ENCODE measurements around the gene MAST4.

MAST4 gene

GRCh38 chr5:66637994-66638393 is 41.8 kb downstream of the MAST4 start:
- H3K4me3 ChIP-seq (replicated peaks; ENCODE audit: insufficient read depth, low read length), result no peak overlapping the region
- H3K27ac ChIP-seq (replicated peaks), result no peak overlapping the region
- DNase-seq (ENCODE audit: low read depth in 1 of 2, low spot score in 1 of 2), result no peak
- no peak for TF ChIP-seq POLR2AphosphoS5 (IDR thresholded peaks at IDR 0.05; ENCODE audit: low read depth)
- TF ChIP-seq CTCF (IDR thresholded peaks at IDR 0.05; ENCODE audit: insufficient read depth, low read length), result no peak
- TF ChIP-seq SPI1 (IDR thresholded peaks at IDR 0.05; ENCODE audit: borderline replicate concordance, low read depth), result no peak
- no peak for TF ChIP-seq REST (IDR thresholded peaks at IDR 0.05; ENCODE audit: insufficient replicate concordance, low read depth)
- no peak for TF ChIP-seq GABPA (IDR thresholded peaks at IDR 0.05; ENCODE audit: low read depth)
- H3K27me3 ChIP-seq (ENCODE audit: insufficient read depth, poor library complexity, severe bottlenecking), result no peaks in the 10 kb centered on the region

- DNase-seq (ENCODE audit: low read depth in 1 of 2, low spot score in 1 of 2), result no peak
- Histone ChIP-seq H3K4me3 (replicated peaks; ENCODE audit: insufficient read depth, low read length) (no peak overlapping the region), H3K27me3 (ENCODE audit: insufficient read depth, poor library complexity, severe bottlenecking) (no peaks in the 10 kb centered on the region), H3K27ac (replicated peaks) (no peak overlapping the region)
- TF ChIP-seq POLR2AphosphoS5 (IDR thresholded peaks at IDR 0.05; ENCODE audit: low read depth) (no peak), GABPA (IDR thresholded peaks at IDR 0.05; ENCODE audit: low read depth) (no peak), CTCF (IDR thresholded peaks at IDR 0.05; ENCODE audit: insufficient read depth, low read length) (no peak), REST (IDR thresholded peaks at IDR 0.05; ENCODE audit: insufficient replicate concordance, low read depth) (no peak)
Measured at GRCh38 chr5:66639037-66639436, 42.8 kb downstream of the MAST4 start.

GRCh38 chr5:66642538-66642937 is 46.3 kb downstream of the MAST4 start:
- no peak overlapping the region for H3K27ac ChIP-seq (replicated peaks)
- TF ChIP-seq SPI1 (IDR thresholded peaks at IDR 0.05; ENCODE audit: borderline replicate concordance, low read depth), result no peak
- TF ChIP-seq GABPA (IDR thresholded peaks at IDR 0.05; ENCODE audit: low read depth), result no peak
- no peak for TF ChIP-seq CTCF (IDR thresholded peaks at IDR 0.05; ENCODE audit: insufficient read depth, low read length)
- no peak for TF ChIP-seq REST (IDR thresholded peaks at IDR 0.05; ENCODE audit: insufficient replicate concordance, low read depth)
- no peak for TF ChIP-seq POLR2AphosphoS5 (IDR thresholded peaks at IDR 0.05; ENCODE audit: low read depth)
- DNase-seq (ENCODE audit: low read depth in 1 of 2, low spot score in 1 of 2), result no peak
- H3K4me3 ChIP-seq (replicated peaks; ENCODE audit: insufficient read depth, low read length), result no peak overlapping the region
- no peaks in the 10 kb centered on the region for H3K27me3 ChIP-seq (ENCODE audit: insufficient read depth, poor library complexity, severe bottlenecking)
